Astrocyte (in vitro differentiated cells and primary cell): ENCODE measurements around the gene ASB5. TPM values are rescaled to one million over a fixed set of nuclear protein-coding genes. Genes with fewer than 3 reads are reported as not detected.
A peak's percentile ranks its signal among the peaks of the same experiment; 100 is the strongest.

Experiments
- DNase-seq: peaks from one replicate; pipeline ENCODE4 v3.0.0-alpha.2; 2010; ENCODE audit warnings: low read depth
- FAIRE-seq: peaks from 2 replicates; lab custom pipeline; 2011; peaks lifted over from hg19 to GRCh38; lab: Jason Lieb, UNC
- H2AFZ ChIP-seq: 2 replicates; pipeline ENCODE4 v1.6.0; 2012; ENCODE audit warnings: low read depth, low read length, inconsistent platforms
- H3K27ac ChIP-seq: 2 replicates; pipeline ENCODE4 v1.5.1; 2011; ENCODE audit warnings: low read depth, low read length, inconsistent platforms
- H3K27me3 ChIP-seq: 2 replicates; pipeline ENCODE4 v1.6.0; 2011; ENCODE audit warnings: low read length, inconsistent platforms; ENCODE audit not compliant: insufficient read depth
- H3K36me3 ChIP-seq: 2 replicates; pipeline ENCODE4 v1.5.1; 2011; ENCODE audit warnings: low read length, inconsistent platforms; ENCODE audit not compliant: insufficient read depth
- H3K4me1 ChIP-seq: 2 replicates; pipeline ENCODE4 v1.5.1; 2011; ENCODE audit warnings: low read length, inconsistent platforms; ENCODE audit not compliant: insufficient read depth
- H3K4me2 ChIP-seq: 2 replicates; pipeline ENCODE4 v1.6.0; 2012; ENCODE audit warnings: low read length, inconsistent platforms
- H3K4me3 ChIP-seq: 2 replicates; pipeline ENCODE4 v1.5.1; 2011; ENCODE audit warnings: low read depth, mild to moderate bottlenecking, low read length, inconsistent platforms; ENCODE audit not compliant: insufficient read depth
- H3K79me2 ChIP-seq: 2 replicates; pipeline ENCODE4 v1.6.0; 2012; ENCODE audit warnings: mild to moderate bottlenecking, low read length, inconsistent platforms; ENCODE audit not compliant: insufficient read depth
- H3K9ac ChIP-seq: 2 replicates; pipeline ENCODE4 v1.6.0; 2012; ENCODE audit warnings: mild to moderate bottlenecking, low read length, inconsistent platforms
- H3K9me3 ChIP-seq: 2 replicates; pipeline ENCODE4 v1.5.1; 2012; ENCODE audit warnings: low read depth, mild to moderate bottlenecking, low read length, inconsistent platforms; ENCODE audit not compliant: insufficient read depth
- H4K20me1 ChIP-seq: 2 replicates; pipeline ENCODE4 v1.6.0; 2012; ENCODE audit warnings: low read length, inconsistent platforms; ENCODE audit not compliant: insufficient read depth
- H3K27ac Mint-ChIP-seq: one replicate; pipeline ENCODE4 v1.8.0; 2021; ENCODE audit warnings: mild to moderate bottlenecking, mixed read lengths; ENCODE audit not compliant: unreplicated experiment
- H3K27me3 Mint-ChIP-seq: one replicate; pipeline ENCODE4 v1.8.0; 2021; ENCODE audit warnings: low read depth, mixed read lengths; ENCODE audit not compliant: unreplicated experiment
- H3K36me3 Mint-ChIP-seq: one replicate; pipeline ENCODE4 v1.8.0; 2021; ENCODE audit warnings: low read depth, mixed read lengths; ENCODE audit not compliant: unreplicated experiment
- H3K4me1 Mint-ChIP-seq: one replicate; pipeline ENCODE4 v1.8.0; 2021; ENCODE audit warnings: low read depth, mixed read lengths; ENCODE audit not compliant: unreplicated experiment
- H3K4me3 Mint-ChIP-seq: one replicate; pipeline ENCODE4 v1.8.0; 2021; ENCODE audit warnings: mild to moderate bottlenecking, moderate library complexity, mixed read lengths; ENCODE audit not compliant: unreplicated experiment
- H3K9me3 Mint-ChIP-seq: one replicate; pipeline ENCODE4 v1.8.0; 2021; ENCODE audit warnings: mild to moderate bottlenecking, mixed read lengths; ENCODE audit not compliant: unreplicated experiment
- EZH2 ChIP-seq: IDR thresholded peaks from 2 replicates; pipeline ENCODE4 v1.6.1; 2012; ENCODE audit warnings: mild to moderate bottlenecking, low read length, inconsistent platforms; ENCODE audit not compliant: insufficient read depth
- total RNA-seq: library from RNA; stranded (reverse); gene quantifications from 2 replicates; pipeline ENCODE4 v1.2.1, GENCODE V29; 2021
- TF ChIP-seq, protein P1 (sequence below): IDR thresholded peaks from 2 replicates; pipeline ENCODE4 v1.5.1; 2011; ENCODE audit warnings: low read depth, mild to moderate bottlenecking, inconsistent platforms, low read length, moderate library complexity; ENCODE audit not compliant: insufficient read depth

Gene ASB5
- total RNA-seq, 1 donor from 2014 or later = 0.43 TPM

DNA sequence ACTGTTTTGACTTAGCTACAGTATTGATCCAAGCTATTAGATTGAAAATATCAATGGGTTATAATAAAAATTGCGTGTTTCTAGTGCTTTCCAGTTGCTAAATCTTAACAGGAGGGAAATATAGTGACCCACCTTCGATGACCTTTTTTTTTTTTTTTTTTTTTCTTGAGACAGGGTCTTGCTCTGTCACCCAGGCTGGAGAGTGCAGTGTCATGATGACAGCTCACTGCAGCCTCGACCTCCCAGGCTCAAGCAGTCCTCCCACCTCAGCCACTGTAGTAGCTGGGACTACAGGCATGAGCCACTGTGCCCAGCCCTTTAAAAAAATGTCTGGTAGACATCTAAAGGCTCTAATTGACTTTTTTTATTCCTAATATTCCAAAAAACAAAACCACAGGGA, 3.8 kb upstream of the ASB5 start:
- Mint-ChIP-seq H3K4me1 (peaks cover 30% of the 10 kb centered on the region), H3K27ac (peak overlapping the region; percentile 76), H3K36me3 (no peaks in the 10 kb centered on the region), H3K9me3 (no peaks in the 10 kb centered on the region), H3K27me3 (no peaks in the 10 kb centered on the region), H3K4me3 (no peak overlapping the region)
- H3K79me2 ChIP-seq = no peaks in the 10 kb centered on the region
- TF ChIP-seq EZH2 = no peak
- TF ChIP-seq, protein P1, sequence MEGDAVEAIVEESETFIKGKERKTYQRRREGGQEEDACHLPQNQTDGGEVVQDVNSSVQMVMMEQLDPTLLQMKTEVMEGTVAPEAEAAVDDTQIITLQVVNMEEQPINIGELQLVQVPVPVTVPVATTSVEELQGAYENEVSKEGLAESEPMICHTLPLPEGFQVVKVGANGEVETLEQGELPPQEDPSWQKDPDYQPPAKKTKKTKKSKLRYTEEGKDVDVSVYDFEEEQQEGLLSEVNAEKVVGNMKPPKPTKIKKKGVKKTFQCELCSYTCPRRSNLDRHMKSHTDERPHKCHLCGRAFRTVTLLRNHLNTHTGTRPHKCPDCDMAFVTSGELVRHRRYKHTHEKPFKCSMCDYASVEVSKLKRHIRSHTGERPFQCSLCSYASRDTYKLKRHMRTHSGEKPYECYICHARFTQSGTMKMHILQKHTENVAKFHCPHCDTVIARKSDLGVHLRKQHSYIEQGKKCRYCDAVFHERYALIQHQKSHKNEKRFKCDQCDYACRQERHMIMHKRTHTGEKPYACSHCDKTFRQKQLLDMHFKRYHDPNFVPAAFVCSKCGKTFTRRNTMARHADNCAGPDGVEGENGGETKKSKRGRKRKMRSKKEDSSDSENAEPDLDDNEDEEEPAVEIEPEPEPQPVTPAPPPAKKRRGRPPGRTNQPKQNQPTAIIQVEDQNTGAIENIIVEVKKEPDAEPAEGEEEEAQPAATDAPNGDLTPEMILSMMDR = no peak
- no peak overlapping the region for H3K27ac ChIP-seq
- no peak overlapping the region for H2AFZ ChIP-seq
- H3K4me2 ChIP-seq = no peak overlapping the region
- no peaks in the 10 kb centered on the region for H3K36me3 ChIP-seq
- FAIRE-seq = no peak
- no peaks in the 10 kb centered on the region for H4K20me1 ChIP-seq
- no peaks in the 10 kb centered on the region for H3K27me3 ChIP-seq
- no peak overlapping the region for H3K4me3 ChIP-seq
- no peak for DNase-seq
- H3K9me3 ChIP-seq = no peaks in the 10 kb centered on the region
- peaks cover 18% of the 10 kb centered on the region for H3K4me1 ChIP-seq
- no peak overlapping the region for H3K9ac ChIP-seq

DNA sequence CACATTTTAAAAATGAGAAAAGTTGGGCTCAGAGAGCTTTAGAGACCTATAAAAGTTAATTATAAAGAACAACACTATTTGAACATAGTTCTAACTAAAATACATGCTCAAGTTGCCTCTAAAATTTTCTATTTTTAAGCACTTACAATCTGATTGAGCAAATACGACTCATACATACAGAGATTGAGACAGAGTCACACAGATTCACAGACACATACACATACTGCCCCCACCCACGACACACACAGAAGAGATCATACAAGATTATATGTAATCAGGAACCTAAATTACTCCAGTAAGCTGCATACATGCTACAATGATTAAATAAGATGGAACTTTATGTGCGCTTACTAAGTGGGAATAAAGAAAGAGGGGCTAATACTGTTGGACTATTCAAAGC, 2.7 kb upstream of the ASB5 start:
- Histone ChIP-seq H3K27me3 (no peaks in the 10 kb centered on the region), H2AFZ (peak overlapping the region; percentile 21), H3K4me1 (peaks cover 18% of the 10 kb centered on the region), H3K9me3 (no peaks in the 10 kb centered on the region), H3K36me3 (no peaks in the 10 kb centered on the region), H3K79me2 (no peaks in the 10 kb centered on the region), H4K20me1 (no peaks in the 10 kb centered on the region), H3K4me3 (no peak overlapping the region), H3K27ac (peak overlapping the region; percentile 85), H3K9ac (no peak overlapping the region), H3K4me2 (peak overlapping the region; percentile 2)
- H3K27me3 Mint-ChIP-seq = no peaks in the 10 kb centered on the region
- H3K27ac Mint-ChIP-seq = peak overlapping the region; percentile 76
- peaks cover 33% of the 10 kb centered on the region for H3K4me1 Mint-ChIP-seq
- no peak for TF ChIP-seq EZH2
- TF ChIP-seq, protein P1 = no peak
- no peaks in the 10 kb centered on the region for H3K36me3 Mint-ChIP-seq
- DNase-seq (peak; percentile 26), FAIRE-seq (peak; percentile 62)
- no peaks in the 10 kb centered on the region for H3K9me3 Mint-ChIP-seq
- H3K4me3 Mint-ChIP-seq = no peak overlapping the region

DNA sequence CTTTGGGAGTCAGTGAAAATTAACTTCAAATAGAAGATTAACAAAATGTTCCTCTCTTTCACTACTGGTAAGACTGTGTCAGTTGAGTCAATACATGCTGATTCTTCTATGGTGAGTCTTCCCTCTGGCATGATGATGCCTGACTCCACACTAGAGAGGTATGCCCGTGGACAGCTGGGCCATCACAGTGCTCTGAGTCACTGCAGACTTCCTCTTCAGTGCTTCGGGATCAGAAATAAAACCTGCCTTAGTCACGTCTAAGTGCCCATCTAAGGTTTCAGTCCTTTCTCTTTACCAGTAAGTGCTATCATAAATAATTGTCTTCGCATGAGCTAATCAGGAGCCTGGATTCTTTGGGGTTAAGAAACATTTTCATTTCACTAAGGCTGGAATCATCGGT, 1.6 kb upstream of the ASB5 start:
- no peaks in the 10 kb centered on the region for H3K79me2 ChIP-seq
- Mint-ChIP-seq H3K4me3 (no peak overlapping the region), H3K27ac (peak overlapping the region; percentile 76), H3K9me3 (no peaks in the 10 kb centered on the region), H3K4me1 (peaks cover 33% of the 10 kb centered on the region), H3K27me3 (no peaks in the 10 kb centered on the region), H3K36me3 (no peaks in the 10 kb centered on the region)
- FAIRE-seq (peak; percentile 100), DNase-seq (peak; percentile 100)
- peak overlapping the region; percentile 59 for H3K9ac ChIP-seq
- no peaks in the 10 kb centered on the region for H4K20me1 ChIP-seq
- H3K4me2 ChIP-seq = peak overlapping the region; percentile 71
- no peak overlapping the region for H2AFZ ChIP-seq
- peak overlapping the region; percentile 88 for H3K27ac ChIP-seq
- H3K27me3 ChIP-seq = no peaks in the 10 kb centered on the region
- H3K4me1 ChIP-seq = peaks cover 18% of the 10 kb centered on the region
- peak overlapping the region; percentile 17 for H3K4me3 ChIP-seq
- H3K36me3 ChIP-seq = no peaks in the 10 kb centered on the region
- TF ChIP-seq EZH2 = no peak
- TF ChIP-seq, protein P1 = no peak
- H3K9me3 ChIP-seq = no peaks in the 10 kb centered on the region
